ENCODE data around the gene MPND.
A peak's percentile ranks its signal among the peaks of the same experiment; 100 is the strongest.

MPND gene

GRCh38 chr19:4343370-4344307, at the start of gene MPND:
Gene MPND, plus strand, starts transcription at chr19:4343562. Its CDS starts 32 bp downstream, at chr19:4343594.
- ATAC-seq (peak; percentile 74), DNase-seq (peak; percentile 98)

DNA sequence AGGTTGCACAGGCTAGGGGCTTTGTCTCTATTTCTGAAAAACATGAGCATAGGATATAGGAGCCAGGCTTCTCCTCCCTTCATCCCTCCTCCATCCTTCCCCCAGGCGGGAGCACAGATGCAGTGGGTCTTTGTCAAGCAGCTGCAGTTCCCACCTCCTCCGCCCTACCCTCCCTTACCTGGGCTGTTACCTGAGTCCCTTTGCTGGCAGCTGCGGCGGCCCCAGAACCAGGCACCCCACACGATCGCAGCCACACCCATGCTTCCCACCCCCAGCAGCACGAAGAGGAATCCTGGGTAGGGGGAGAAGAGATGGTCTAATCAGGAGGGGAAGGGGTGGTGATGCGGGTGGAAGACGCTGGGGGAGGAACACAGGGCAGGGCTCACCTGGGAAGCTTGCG, 49.0 kb upstream of the MPND start:
- ATAC-seq (no peak), DNase-seq (no peak)

DNA sequence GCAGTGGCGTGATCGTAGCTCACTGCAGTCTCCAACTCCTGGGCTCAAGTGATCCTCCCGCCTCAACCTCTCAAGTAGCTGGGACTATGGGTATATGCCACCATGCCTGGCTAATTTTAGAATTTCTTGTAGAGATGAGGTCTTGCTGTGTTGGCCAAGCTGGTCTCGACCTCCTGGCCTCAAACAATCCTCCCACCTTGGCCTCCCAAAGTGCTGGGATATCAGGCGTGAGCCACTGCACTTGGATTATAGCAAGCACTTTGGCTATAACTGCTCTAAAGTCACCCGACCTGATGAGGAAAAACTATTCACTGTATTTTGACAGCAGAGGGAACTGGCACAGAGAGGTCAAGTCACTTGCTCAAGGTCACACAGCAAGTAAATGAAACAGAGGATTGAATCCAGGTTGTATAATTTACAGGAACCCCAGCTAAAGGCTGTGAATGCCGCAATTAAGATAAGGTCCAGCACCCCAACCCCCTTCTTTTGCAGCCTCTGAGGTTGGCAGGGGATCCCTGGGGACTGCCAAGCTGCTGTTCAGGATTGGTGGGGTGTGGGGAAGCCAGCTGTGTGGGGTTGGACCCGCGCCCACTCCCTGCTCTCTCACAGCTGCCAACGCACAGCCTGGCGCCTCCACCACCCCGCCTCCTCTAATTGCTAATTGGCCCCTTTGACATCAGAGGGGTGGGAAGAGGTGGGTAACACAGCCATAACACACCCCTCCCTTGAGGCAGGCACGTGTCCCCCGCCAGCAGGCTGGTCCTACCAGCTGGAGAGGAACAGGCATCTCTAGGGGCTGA, 47.2 kb upstream of the MPND start:
- ATAC-seq (no peak), DNase-seq (no peak)

DNA sequence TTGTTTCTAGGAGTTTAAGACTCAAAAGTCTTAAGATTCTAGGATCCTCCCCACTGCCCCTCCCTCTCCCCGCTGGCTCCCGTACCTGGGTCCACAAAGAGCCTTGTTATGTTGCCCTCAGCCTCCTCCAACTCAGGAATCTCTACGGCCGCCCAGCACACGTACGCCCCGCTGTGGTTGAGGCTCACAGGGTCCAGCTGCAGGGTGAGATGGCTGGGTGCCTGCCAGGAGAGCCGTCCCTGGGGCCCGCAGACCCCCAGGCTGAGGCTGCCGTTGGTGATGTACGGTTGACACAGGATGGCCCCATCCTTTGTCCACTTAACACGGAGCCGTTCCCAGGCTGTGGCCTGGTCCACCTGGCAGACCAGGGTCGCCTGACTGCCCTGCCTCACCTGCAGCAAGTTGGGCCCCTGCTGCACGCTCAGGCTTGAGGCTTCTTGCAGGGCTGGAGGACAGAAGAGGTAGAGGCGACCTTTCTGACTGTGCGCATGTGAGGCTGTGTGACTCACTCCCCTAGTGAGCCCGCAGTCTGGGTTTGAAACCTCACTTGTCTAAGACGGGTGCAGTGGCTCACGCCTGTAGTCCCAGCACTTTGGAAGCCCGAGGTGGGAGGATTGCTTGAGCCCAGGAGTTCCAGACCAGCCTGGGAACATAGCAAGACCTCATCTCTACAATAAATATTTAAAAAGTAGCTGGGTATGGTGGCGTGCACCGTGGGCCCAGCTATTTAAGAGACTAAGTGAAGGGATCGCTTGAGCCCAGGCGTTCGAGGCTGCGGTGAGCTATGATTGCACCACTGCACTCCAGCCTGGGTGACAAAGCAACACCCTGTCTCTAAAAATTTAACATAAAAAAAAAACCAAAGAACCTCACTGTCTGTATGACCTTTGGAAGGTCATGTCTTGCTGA, 45.2 kb upstream of the MPND start:
- ATAC-seq (peak; percentile 95), DNase-seq (peak; percentile 57)

DNA sequence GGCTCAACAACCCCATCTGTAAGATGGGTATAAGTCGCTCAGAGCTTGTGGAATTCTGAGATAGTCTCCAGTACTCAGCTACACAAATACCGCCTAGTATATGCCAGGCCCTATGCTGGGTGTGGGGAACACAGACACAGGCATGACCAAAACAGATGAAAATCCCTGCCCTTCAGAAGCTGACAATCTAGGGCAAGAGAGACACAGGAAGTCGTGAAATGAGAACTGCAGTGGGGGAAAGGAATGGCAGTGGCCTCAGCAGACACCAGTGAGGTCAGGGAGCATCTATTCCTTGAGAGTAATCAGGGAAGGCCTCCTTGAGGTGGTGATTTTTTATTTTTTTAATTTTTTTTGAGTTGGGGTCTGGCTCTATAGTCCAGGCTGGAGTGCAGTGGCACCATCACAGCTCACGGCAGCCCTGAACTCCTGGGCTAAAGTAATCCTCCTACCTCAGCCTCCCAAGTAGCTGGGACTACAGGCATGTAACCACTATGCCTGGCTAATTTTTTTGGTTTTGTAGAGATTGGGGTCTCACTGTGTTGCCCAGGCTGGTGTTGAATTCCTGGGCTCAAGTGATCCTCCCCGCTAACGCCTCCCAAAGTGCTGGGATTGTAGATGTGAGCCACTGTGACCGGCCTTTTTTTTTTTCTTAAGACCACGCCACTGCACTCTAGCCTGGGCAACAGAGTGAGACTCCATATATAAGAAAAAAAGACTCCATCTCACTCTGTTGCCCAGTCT, 44.4 kb upstream of the MPND start:
- ATAC-seq (no peak), DNase-seq (no peak)

GRCh38 chr19:4300589-4300988, 42.8 kb upstream of the MPND start:
- ATAC-seq (no peak), DNase-seq (no peak)

GRCh38 chr19:4301590-4302242, 41.6 kb upstream of the MPND start:
- no peak for ATAC-seq
- DNase-seq = no peak

DNA sequence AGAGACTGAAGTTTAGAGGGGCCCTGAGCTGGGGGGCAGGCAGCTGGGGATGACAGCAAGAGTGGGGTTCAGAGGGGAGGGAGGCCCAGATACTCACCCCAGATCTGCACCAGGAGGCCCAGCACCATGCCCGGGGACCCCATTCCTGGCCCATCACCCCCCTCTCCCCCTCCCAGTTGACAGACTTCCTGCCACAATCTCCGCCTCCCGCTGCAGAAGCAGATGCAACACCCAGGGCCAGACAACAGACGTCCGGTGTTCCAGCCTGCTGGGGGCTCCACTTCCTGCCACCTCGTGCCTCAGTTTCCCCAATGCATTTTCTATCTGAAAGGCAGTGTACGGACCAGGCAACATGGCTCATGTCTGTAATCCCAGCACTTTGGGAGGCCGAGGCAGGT, 41.1 kb upstream of the MPND start, which contains the start of gene TMIGD2:
Gene TMIGD2, minus strand, starts transcription at position 147 of the 398 bp plus-strand sequence. Its CDS starts 4 bp downstream, at position 143.
- DNase-seq (peak; percentile 29), ATAC-seq (no peak)

DNA sequence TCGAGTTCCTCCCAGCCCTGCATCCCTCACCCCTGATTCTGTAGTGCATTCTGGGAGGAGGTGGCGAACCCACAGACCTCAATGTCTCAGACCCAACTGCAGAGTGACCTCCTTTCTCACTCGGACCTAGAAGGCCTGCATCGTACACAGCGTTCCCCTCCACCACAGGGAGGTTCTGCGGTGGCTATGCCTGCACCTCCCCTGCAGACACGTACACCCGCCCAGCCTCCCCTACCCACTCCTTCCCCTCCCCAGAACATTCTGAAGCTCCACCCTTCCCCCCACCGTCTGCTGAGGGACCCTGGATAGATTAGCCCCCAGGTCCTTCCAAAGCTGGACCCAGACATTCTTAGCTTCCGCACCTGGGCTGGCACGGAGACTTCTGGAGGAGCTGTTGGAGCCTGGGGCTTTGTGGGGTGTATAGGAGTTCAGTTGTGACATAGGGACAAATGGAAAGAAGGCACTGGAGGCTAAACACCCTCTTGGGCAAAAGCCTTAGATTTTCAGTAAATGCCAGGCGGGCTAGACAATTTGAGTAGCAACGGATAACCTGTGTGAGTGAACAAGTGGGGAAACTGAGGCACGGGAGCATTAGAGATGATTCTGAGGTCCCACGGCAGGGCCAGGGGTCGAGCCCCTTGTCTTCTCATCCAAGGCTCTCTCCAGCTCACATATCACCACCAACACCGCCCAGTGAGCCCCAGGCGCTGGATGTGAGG, 39.4 kb upstream of the MPND start:
- no peak for ATAC-seq
- no peak for DNase-seq

GRCh38 chr19:4304538-4305256, 38.7 kb upstream of the MPND start, which contains the start of gene FSD1:
Gene FSD1, plus strand, starts transcription at chr19:4304598. Its CDS starts 149 bp downstream, at chr19:4304747.
- peak; percentile 87 for ATAC-seq
- peak; percentile 89 for DNase-seq

GRCh38 chr19:4305257-4305612, 38.1 kb upstream of the MPND start:
- DNase-seq = no peak
- no peak for ATAC-seq

DNA sequence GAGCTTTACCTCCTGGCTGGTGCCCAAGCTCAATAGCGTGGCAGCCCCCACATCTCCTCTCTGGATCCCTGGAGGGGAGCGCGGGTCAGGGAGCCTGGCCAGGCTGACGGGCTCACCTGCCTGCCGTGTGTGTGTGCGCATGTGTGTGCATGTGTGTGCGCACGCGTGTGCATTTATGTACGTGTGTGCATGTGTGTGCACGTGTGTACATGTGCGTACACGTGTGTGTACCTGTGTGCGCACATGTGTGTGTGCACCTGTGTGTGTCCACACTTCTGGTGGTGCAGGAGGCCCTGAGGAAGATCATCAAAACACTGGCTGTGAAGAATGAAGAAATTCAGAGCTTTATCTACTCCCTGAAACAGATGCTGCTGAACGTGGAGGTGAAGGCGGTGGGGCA, 37.7 kb upstream of the MPND start:
- ATAC-seq (no peak), DNase-seq (no peak)

DNA sequence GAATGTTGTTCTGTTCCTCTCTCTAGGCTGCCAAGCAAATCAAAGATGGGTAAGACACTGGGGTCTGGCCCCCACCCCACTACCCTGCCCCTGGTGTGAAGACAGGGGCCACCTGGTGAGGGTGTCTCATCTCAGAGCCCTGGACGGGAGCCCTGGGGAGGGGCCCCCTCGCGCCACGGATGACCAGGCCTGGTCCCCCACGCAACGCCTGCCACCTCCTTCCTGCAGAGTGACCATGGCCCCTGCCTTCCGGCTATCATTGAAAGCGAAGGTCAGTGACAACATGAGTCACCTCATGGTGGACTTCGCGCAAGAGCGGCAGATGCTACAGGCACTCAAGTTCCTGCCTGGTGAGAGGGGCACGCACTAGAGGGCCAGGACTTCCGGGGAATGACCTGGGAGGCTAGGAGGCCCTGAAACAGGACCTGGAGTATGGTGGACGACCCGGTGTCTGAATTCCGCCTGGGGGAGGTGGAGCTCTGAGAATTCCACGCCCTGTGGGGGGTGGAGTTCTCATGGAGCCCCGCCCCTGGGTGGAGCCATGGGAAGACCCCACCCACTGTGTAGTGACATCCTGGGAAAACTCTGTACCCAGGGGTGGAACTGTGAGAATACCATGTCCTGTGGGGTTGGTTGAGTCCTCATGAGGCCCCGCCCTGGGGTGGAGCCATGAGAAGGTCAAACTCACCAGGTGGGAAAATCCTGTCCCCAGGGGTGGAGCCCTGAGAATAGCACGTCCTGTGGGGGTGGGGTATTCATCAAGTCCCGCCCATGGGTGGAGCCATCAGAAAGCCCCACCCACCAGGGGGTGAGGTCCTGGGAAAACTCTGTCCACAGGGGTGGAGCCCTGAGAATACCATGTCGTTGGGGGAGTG, 32.9 kb upstream of the MPND start:
- ATAC-seq (peak; percentile 49), DNase-seq (peak; percentile 39)

- ATAC-seq (no peak), DNase-seq (no peak)
Measured at GRCh38 chr19:4313847-4314490, 29.4 kb upstream of the MPND start.

GRCh38 chr19:4316956-4317355, 26.4 kb upstream of the MPND start:
- no peak for ATAC-seq

GRCh38 chr19:4318460-4318859, 24.9 kb upstream of the MPND start:
- no peak for DNase-seq
- no peak for ATAC-seq

More at GRCh38 chr19:4316956-4317355, 26.4 kb upstream of the MPND start:
- DNase-seq = no peak

DNA sequence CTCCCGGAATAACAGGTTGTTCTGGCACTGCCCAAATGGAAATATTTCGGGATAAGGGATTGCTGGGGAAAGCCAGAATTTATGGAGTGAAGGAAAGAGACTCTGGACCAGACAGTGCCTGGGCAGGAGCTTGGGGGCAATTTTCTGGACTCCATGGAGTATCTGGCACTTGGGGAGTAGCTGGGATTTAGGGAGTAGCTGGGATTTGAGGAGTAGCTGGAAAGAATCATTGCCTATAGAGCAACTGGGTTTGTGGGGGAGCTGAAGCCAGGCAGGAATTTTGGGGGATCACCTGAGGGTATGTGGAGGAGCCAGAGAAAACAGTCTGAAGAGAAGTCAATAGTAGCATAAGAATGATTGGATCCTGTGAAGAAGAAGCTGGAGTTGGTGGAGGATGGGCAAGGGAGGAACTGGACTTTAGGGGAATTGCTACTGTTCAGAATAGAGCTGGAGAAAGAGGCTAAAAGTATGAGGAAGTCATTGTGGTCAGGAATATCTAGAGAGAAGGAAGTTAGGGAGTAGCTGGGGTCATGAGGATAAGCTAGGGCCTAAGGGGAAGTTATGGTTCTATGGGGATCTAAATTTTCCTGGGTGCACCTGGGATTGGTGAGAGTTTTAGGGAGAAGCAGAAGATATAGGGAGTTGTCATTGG, 24.2 kb upstream of the MPND start:
- no peak for ATAC-seq

More for the DNA sequence above, 24.2 kb upstream of the MPND start:
- DNase-seq = no peak
